KMS-11 (cell line): ENCODE data around the gene PARP3.

Source experiments
- H2AFZ ChIP-seq: fragments of 200-600 bp; sonication (generic); 2 replicates; pipeline ENCODE4 v1.6.1; 2016; ENCODE audit warnings: antibody characterized with exemption, mixed run types, low read depth
- H3K27ac ChIP-seq: fragments of 200-600 bp; sonication (generic); 2 replicates; pipeline ENCODE4 v1.6.1; 2016; ENCODE audit warnings: mild to moderate bottlenecking, mixed run types
- H3K27me3 ChIP-seq: fragments of 200-600 bp; sonication (generic); 2 replicates; pipeline ENCODE4 v1.6.1; 2017; ENCODE audit warnings: mild to moderate bottlenecking, low read depth, mixed run types, moderate library complexity; ENCODE audit not compliant: insufficient read depth
- H3K36me3 ChIP-seq: fragments of 200-600 bp; sonication (generic); 2 replicates; pipeline ENCODE4 v1.6.1; 2017; ENCODE audit warnings: mild to moderate bottlenecking, mixed run types; ENCODE audit not compliant: insufficient read depth
- H3K4me1 ChIP-seq: fragments of 200-600 bp; sonication (generic); 2 replicates; pipeline ENCODE4 v1.6.1; 2016; ENCODE audit warnings: mild to moderate bottlenecking, low read depth, mixed run types; ENCODE audit not compliant: poor library complexity, severe bottlenecking
- H3K4me2 ChIP-seq: fragments of 200-600 bp; sonication (generic); 2 replicates; pipeline ENCODE4 v1.7.0; 2016; ENCODE audit warnings: mild to moderate bottlenecking, mixed run types
- H3K4me3 ChIP-seq: fragments of 200-600 bp; sonication (generic); IDR thresholded peaks from 2 replicates; pipeline ENCODE4 v1.6.1; 2017; ENCODE audit warnings: low read depth, low read length, mixed read lengths; ENCODE audit not compliant: insufficient read depth
- H3K79me2 ChIP-seq: fragments of 200-600 bp; sonication (generic); 2 replicates; pipeline ENCODE4 v1.6.1; 2016; ENCODE audit warnings: low read depth, mixed run types; ENCODE audit not compliant: insufficient read depth
- H3K9ac ChIP-seq: fragments of 200-600 bp; sonication (generic); 2 replicates; pipeline ENCODE4 v1.6.1; 2016; ENCODE audit warnings: mild to moderate bottlenecking, mixed run types
- H4K20me1 ChIP-seq: fragments of 200-600 bp; sonication (generic); 2 replicates; pipeline ENCODE4 v1.6.1; 2016; ENCODE audit warnings: mild to moderate bottlenecking, mixed run types; ENCODE audit not compliant: insufficient read depth
- CTCF ChIP-seq: fragments of 200-600 bp; sonication (generic); conservative IDR thresholded peaks from 2 replicates; pipeline ENCODE4 v1.6.1; 2017; ENCODE audit warnings: low read depth, mild to moderate bottlenecking, antibody characterized with exemption, low read length, moderate library complexity, mixed read lengths

The PARP3 gene

GRCh38 chr3:51945031-51945840, 3.1 kb downstream of the PARP3 start:
- Histone ChIP-seq H2AFZ (no peak overlapping the region), H4K20me1 (no peaks in the 10 kb centered on the region), H3K79me2 (peaks cover 13% of the 10 kb centered on the region), H3K36me3 (no peaks in the 10 kb centered on the region), H3K27ac (no peak overlapping the region), H3K4me2 (no peak overlapping the region), H3K27me3 (no peaks in the 10 kb centered on the region), H3K9ac (no peak overlapping the region), H3K4me1 (no peaks in the 10 kb centered on the region), H3K4me3 (no peak overlapping the region)
- no peak for TF ChIP-seq CTCF

- TF ChIP-seq CTCF, result no peak
- no peak overlapping the region for H2AFZ ChIP-seq
- no peaks in the 10 kb centered on the region for H3K27me3 ChIP-seq
- no peak overlapping the region for H3K4me3 ChIP-seq
- no peaks in the 10 kb centered on the region for H3K4me1 ChIP-seq
- no peaks in the 10 kb centered on the region for H4K20me1 ChIP-seq
- no peak overlapping the region for H3K27ac ChIP-seq
- peaks cover 4% of the 10 kb centered on the region for H3K79me2 ChIP-seq
- H3K36me3 ChIP-seq, result no peaks in the 10 kb centered on the region
- H3K4me2 ChIP-seq, result no peak overlapping the region
- H3K9ac ChIP-seq, result no peak overlapping the region
These were observed 4.0 kb downstream of the PARP3 start for GRCh38 chr3:51945926-51946705.

GRCh38 chr3:51946796-51947195, 4.6 kb downstream of the PARP3 start:
- H3K36me3 ChIP-seq, result no peaks in the 10 kb centered on the region
- no peak for TF ChIP-seq CTCF
- H4K20me1 ChIP-seq, result no peaks in the 10 kb centered on the region
- H3K27me3 ChIP-seq, result no peaks in the 10 kb centered on the region
- no peak overlapping the region for H3K9ac ChIP-seq
- no peaks in the 10 kb centered on the region for H3K79me2 ChIP-seq
- H3K4me2 ChIP-seq, result no peak overlapping the region
- no peak overlapping the region for H3K27ac ChIP-seq
- H3K4me3 ChIP-seq, result no peak overlapping the region
- no peaks in the 10 kb centered on the region for H3K4me1 ChIP-seq
- no peak overlapping the region for H2AFZ ChIP-seq

- no peak overlapping the region for H3K4me3 ChIP-seq
- H3K4me1 ChIP-seq, result no peaks in the 10 kb centered on the region
- H2AFZ ChIP-seq, result no peak overlapping the region
- no peaks in the 10 kb centered on the region for H4K20me1 ChIP-seq
- no peaks in the 10 kb centered on the region for H3K79me2 ChIP-seq
- no peaks in the 10 kb centered on the region for H3K27me3 ChIP-seq
- H3K27ac ChIP-seq, result no peak overlapping the region
- no peak overlapping the region for H3K4me2 ChIP-seq
- no peaks in the 10 kb centered on the region for H3K36me3 ChIP-seq
- no peak overlapping the region for H3K9ac ChIP-seq
- no peak for TF ChIP-seq CTCF
These were observed 5.2 kb downstream of the PARP3 start for GRCh38 chr3:51947215-51947900.
